AG04449 (cell line): ENCODE measurements around the gene FAM20C.

Experiments used
- CTCF ChIA-PET: fragments of 350-600 bp; formaldehyde crosslinking; extraction: SDS; loops from one replicate; lab custom pipeline; 2021; ENCODE audit warnings: antibody characterized with exemption; lab: Yijun Ruan, JAX
- POLR2A ChIA-PET: fragments of 400-600, 350-600 bp; formaldehyde crosslinking; extraction: SDS; loops from one replicate; lab custom pipeline; 2020; ENCODE audit warnings: antibody characterized with exemption, inconsistent platforms; lab: Yijun Ruan, JAX
- DNase-seq: peaks from one replicate; pipeline ENCODE4 v3.0.0-alpha.2; 2010; ENCODE audit warnings: low read depth, low spot score
- H3K4me3 ChIP-seq: 2 replicates; pipeline ENCODE4 v1.5.1; 2011; ENCODE audit warnings: low read depth, mild to moderate bottlenecking, control low read depth, low read length
- TF ChIP-seq, protein P1 (sequence below): IDR thresholded peaks from one replicate; pipeline ENCODE4 v1.5.1; 2011; ENCODE audit warnings: mild to moderate bottlenecking, moderate library complexity, low read length, control low read depth, inconsistent platforms; ENCODE audit not compliant: insufficient read depth; ENCODE audit errors: missing control alignments

The FAM20C gene

DNA sequence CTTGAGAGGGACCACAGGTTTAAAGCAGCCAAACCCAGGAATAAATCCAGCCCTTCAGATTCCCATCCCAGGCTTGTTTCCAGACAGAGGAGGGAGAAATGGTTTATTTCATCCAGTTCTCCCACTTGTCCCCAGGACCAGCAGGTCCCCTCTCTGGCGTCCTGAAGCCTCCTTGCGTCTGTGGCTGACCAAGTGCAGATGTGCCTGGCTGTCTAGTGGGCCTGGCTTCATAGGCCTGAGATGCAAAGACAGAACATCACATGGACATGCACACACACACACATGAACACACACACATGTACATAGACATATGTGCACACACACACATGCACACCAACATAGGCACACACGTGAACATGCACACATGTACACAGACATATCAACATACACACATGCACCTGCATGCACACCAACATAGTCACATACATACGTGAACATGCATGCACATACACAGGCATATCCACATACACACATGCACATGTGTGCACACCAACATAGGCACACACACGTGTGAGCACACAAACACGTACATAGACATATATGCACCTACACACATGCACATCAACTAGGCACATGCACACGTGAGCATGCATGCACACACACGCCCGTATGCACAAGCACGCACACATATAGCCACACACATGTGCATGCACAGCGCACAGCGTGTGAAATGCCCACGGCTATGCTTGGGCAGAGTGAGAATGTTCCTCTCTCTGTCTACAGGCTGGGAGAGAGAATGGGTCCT lies 108.3 kb downstream of the FAM20C start:
- ChIA-PET CTCF (no interaction called here), POLR2A (no interaction called here)
- no peak for DNase-seq
- H3K4me3 ChIP-seq, result no peak overlapping the region
- TF ChIP-seq, protein P1, sequence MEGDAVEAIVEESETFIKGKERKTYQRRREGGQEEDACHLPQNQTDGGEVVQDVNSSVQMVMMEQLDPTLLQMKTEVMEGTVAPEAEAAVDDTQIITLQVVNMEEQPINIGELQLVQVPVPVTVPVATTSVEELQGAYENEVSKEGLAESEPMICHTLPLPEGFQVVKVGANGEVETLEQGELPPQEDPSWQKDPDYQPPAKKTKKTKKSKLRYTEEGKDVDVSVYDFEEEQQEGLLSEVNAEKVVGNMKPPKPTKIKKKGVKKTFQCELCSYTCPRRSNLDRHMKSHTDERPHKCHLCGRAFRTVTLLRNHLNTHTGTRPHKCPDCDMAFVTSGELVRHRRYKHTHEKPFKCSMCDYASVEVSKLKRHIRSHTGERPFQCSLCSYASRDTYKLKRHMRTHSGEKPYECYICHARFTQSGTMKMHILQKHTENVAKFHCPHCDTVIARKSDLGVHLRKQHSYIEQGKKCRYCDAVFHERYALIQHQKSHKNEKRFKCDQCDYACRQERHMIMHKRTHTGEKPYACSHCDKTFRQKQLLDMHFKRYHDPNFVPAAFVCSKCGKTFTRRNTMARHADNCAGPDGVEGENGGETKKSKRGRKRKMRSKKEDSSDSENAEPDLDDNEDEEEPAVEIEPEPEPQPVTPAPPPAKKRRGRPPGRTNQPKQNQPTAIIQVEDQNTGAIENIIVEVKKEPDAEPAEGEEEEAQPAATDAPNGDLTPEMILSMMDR, result no peak

DNA sequence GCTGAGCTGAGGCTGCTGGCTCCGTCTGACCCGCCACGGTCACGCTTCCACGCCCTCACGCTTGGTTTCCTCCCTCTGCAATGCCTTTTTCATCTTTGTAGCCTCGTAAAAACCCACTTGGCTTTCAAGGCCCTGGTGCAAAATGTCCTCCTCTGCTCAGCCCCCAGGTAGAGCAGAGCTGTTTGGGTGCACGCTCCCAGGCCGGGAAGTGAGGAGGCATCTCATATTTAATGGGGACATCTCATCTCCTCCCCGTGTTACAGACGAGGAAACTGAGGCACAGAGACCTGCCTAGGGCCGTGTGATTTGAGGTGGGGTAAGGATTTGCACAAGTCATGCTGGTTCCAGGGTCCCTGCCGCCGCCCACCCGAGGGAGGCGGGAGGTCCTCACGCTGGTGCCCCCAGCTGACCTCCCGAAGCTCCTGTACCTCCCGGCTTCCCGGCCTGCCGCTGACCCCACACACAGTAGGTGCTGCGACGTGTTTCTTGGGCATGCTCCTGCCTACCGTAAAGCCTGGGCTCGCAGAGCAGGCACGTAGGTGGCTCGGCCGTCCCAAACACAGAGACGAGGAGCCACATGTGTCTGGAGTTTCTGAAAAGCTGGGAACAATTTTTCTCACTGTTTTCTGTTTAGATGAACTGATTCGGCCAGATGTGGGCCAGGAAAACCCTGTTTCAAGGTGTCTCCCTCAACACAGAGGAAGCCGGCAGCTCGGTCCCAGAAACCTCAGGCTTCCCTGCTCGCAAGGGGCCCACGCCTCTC lies 109.1 kb downstream of the FAM20C start:
- no peak for DNase-seq
- ChIA-PET CTCF (no interaction called here), POLR2A (no interaction called here)
- TF ChIP-seq, protein P1, result no peak
- H3K4me3 ChIP-seq, result no peak overlapping the region

DNA sequence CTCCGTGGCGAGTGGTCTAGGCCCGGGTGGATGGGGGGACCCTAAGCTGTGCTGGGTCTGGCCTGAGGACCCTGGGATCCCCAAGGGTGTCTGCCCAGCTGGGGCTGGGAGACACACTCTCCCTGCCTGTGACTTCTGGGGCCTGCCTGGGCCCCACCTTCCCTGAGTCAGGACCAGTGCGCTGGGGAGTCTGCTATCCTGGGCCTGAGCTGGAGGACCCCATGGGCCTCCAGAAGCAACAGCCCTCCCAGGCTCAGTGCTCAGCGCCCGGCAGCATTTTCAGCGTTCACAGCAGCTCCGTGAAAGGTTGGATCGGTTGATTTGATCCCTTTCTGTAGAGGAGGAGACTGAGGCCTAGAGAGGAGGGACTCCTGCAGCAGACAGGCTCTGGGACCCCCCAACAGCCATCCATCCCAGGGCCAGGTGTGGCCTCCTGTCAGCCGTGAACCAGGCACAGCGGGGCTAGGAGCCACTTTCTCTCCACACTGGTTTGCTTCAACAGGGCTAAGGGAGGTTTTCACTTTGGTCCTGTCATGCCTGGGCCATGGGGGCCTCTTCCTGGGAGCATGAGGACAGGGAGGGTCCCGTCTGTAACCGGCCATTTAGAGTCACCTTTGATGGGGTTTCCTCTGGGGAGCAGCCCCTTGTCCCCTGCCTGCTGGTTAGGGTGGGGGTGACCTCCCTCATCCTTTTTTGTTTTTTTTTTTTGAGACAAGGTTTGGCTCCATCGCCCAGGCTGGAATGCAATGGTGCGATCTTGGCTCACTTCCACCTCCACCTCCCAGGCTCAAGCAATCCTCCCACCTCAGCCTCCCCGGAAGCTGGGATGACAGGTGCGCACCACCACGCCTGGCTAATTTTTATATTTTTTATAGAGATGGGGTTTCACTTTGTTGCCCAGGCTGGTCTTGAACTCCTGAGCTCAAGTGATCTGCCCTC lies 110.0 kb downstream of the FAM20C start:
- TF ChIP-seq, protein P1, result no peak
- no peak for DNase-seq
- CTCF ChIA-PET, result no interaction called here
- no peak overlapping the region for H3K4me3 ChIP-seq
- POLR2A ChIA-PET, result no interaction called here

DNA sequence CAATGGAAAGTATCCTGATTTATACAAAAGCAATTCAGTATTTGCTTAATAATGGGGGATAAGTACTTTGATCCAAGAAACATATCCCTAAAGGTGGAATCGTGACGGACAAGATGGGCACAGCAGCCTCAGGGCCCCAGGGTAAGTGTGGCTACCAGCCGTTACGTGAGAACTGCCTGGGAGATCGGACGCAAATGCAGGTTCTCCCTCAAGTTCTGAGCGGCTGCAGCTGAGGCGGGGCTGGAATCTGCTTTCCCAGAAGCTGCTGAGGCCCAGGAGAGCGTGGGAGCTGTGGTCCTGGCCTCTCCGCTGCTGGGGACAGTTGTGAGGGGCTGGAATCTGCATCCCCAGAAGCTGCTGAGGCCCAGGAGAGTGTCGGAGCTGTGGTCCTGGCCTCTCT lies 111.1 kb downstream of the FAM20C start:
- H3K4me3 ChIP-seq, result no peak overlapping the region
- DNase-seq, result no peak
- CTCF ChIA-PET, result no interaction called here
- POLR2A ChIA-PET, result no interaction called here
- TF ChIP-seq, protein P1, result no peak

DNA sequence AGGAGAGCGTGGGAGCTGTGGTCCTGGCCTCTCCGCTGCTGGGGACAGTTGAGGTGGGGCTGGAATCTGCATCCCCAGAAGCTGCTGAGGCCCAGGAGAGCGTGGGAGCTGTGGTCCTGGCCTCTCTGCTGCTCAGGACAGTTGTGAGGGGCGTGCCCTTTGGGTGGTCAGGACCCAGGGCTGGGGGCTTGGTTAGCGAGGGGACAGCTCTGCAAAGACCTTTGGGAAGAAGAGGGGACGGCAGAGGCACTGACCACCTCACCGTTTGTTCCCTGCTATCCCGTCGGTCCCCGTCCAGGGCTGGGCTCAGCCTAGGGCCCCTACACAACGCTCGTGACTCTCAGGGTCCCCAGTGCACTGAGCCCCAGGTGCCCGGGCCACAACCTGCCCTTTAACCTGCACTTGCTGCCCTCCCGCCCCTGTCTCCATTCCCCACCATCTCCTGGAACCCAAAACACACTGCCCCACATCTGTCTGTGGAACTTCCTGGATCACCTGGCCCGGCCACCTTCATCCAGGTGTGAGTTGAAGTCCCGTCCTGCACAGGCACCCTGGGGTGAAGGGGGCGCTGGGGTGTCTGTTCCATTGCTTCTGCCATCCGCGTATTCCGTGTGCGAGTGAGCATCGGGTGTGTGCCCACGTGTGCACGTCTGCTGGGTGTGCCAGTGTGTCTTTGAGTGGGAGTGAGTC lies 111.7 kb downstream of the FAM20C start:
- no peak overlapping the region for H3K4me3 ChIP-seq
- ChIA-PET POLR2A (no interaction called here), CTCF (no interaction called here)
- DNase-seq, result no peak
- TF ChIP-seq, protein P1, result no peak
